PC-9 (cell line): ENCODE data around the gene CD93. TPM values are rescaled to one million over a fixed set of nuclear protein-coding genes. Genes with fewer than 3 reads are reported as not detected.

Source experiments
- BruUV-seq: library from RNA; stranded (reverse); fragments of 400-500 nt; replicated peaks from 2 replicates; lab custom pipeline; 2021; lab: Mats Ljungman, UMichigan
- CTCF ChIA-PET: fragments of 300-600 bp; sonication (Branson Sonifier 250); formaldehyde crosslinking; loops from one replicate; lab custom pipeline; 2022; ENCODE audit warnings: antibody characterized with exemption; lab: Charles Lee
- POLR2A ChIA-PET: fragments of 300-600 bp; sonication (Branson Sonifier 250); formaldehyde crosslinking; loops from one replicate; lab custom pipeline; 2022; ENCODE audit warnings: antibody characterized with exemption; ENCODE audit not compliant: unreplicated experiment; lab: Charles Lee
- DNase-seq, 2 experiments: peaks; one replicate each; pipeline versions ENCODE4 v3.0.0 to v3.0.0-alpha.2; 2015 to 2022; ENCODE audit warnings: mixed read lengths in 1 of 2
- H2AFZ ChIP-seq: fragments of 200-600 bp; sonication (generic); 2 replicates; pipeline ENCODE4 v1.8.1; 2017; ENCODE audit warnings: antibody characterized with exemption
- H3F3A ChIP-seq: fragments of 200-600 bp; sonication (generic); 2 replicates; pipeline ENCODE4 v1.8.1; 2017; ENCODE audit warnings: antibody characterized with exemption, mild to moderate bottlenecking, low read depth; ENCODE audit not compliant: insufficient read depth
- H3K27ac ChIP-seq: fragments of 200-600 bp; sonication (generic); 2 replicates; pipeline ENCODE4 v1.6.1; 2016; ENCODE audit warnings: mixed run types
- H3K27me3 ChIP-seq: fragments of 200-600 bp; sonication (generic); 2 replicates; pipeline ENCODE4 v1.6.1; 2016; ENCODE audit warnings: low read depth, mixed run types; ENCODE audit not compliant: insufficient read depth
- H3K36me3 ChIP-seq: fragments of 200-600 bp; sonication (generic); 2 replicates; pipeline ENCODE4 v1.6.1; 2016; ENCODE audit warnings: low read depth, mixed run types
- H3K4me1 ChIP-seq: fragments of 200-600 bp; sonication (generic); replicated peaks from 2 replicates; pipeline ENCODE4 v1.6.1; 2016; ENCODE audit warnings: mixed run types; ENCODE audit not compliant: insufficient read depth
- H3K4me2 ChIP-seq: fragments of 200-600 bp; sonication (generic); 2 replicates; pipeline ENCODE4 v1.6.1; 2017; ENCODE audit warnings: mixed run types
- H3K4me3 ChIP-seq: fragments of 200-600 bp; sonication (generic); 2 replicates; pipeline ENCODE4 v1.6.1; 2016; ENCODE audit warnings: mixed run types
- H3K79me2 ChIP-seq: fragments of 200-600 bp; sonication (generic); 2 replicates; pipeline ENCODE4 v1.6.1; 2017; ENCODE audit warnings: low read depth, mixed run types
- H3K9me2 ChIP-seq: fragments of 200-600 bp; sonication (generic); 2 replicates; pipeline ENCODE4 v1.8.1; 2017; ENCODE audit warnings: mild to moderate bottlenecking; ENCODE audit not compliant: insufficient read depth
- H3K9me3 ChIP-seq: fragments of 200-600 bp; sonication (generic); 2 replicates; pipeline ENCODE4 v1.8.1; 2016; ENCODE audit warnings: low read depth; ENCODE audit not compliant: insufficient read depth
- H4K20me1 ChIP-seq: fragments of 200-600 bp; sonication (generic); 2 replicates; pipeline ENCODE4 v1.8.1; 2017; ENCODE audit not compliant: insufficient read depth
- CTCF ChIP-seq: fragments of 200-600 bp; sonication (generic); conservative IDR thresholded peaks from 2 replicates; pipeline ENCODE4 v1.6.1; 2017; ENCODE audit warnings: mixed run types, antibody characterized with exemption, mild to moderate bottlenecking, moderate library complexity
- EZH2 ChIP-seq: fragments of 200-600 bp; sonication (generic); IDR thresholded peaks from 2 replicates; pipeline ENCODE4 v1.8.0; 2017; ENCODE audit warnings: antibody characterized with exemption, low read depth
- intact Hi-C: fragments of 100-400 bp; cut with micrococcal nuclease; formaldehyde crosslinking; loops from one replicate; pipeline ENCODE4 v1.10.0; 2022; ENCODE audit not compliant: unreplicated experiment
- total RNA-seq: library from RNA; stranded (reverse); gene quantifications from 2 replicates; pipeline ENCODE4 v1.2.3, GENCODE V29; 2021

CD93 gene
- total RNA-seq, 1 experiment from 2014 or later, result 0.07 TPM

- Histone ChIP-seq H3F3A (no peaks in the 10 kb centered on the region), H2AFZ (no peak overlapping the region), H3K27me3 (no peaks in the 10 kb centered on the region), H3K36me3 (no peaks in the 10 kb centered on the region), H4K20me1 (no peaks in the 10 kb centered on the region), H3K9me2 (no peaks in the 10 kb centered on the region), H3K4me1 (peaks cover 19% of the 10 kb centered on the region; the same call in 1 of the 2 replicates), H3K27ac (no peak overlapping the region), H3K4me3 (no peak overlapping the region), H3K79me2 (no peaks in the 10 kb centered on the region), H3K4me2 (no peak overlapping the region), H3K9me3 (no peaks in the 10 kb centered on the region)
- no peak for TF ChIP-seq CTCF
- TF ChIP-seq EZH2, result no peak
- no TSS peak for BruUV-seq
- DNase-seq, result no peak
- ChIA-PET CTCF (no interaction called here), POLR2A (no interaction called here)
- intact Hi-C loops, result loop anchor here (10.0 kb wide), 1 partner anchor 50 kb away; no protein-coding TSS in a partner anchor
Measured at GRCh38 chr20:23125159-23125558, 39.0 kb upstream of the CD93 start.

GRCh38 chr20:23123886-23124285 is 37.8 kb upstream of the CD93 start:
- no peak overlapping the region for H3K4me3 ChIP-seq
- H3K4me1 ChIP-seq, result peaks cover 19% of the 10 kb centered on the region; the same call in 1 of the 2 replicates
- no peak for TF ChIP-seq CTCF
- TF ChIP-seq EZH2, result no peak
- H3K9me3 ChIP-seq, result no peaks in the 10 kb centered on the region
- no peaks in the 10 kb centered on the region for H4K20me1 ChIP-seq
- ChIA-PET POLR2A (no interaction called here), CTCF (no interaction called here)
- no peak for DNase-seq
- no peak overlapping the region for H3K4me2 ChIP-seq
- no peaks in the 10 kb centered on the region for H3K36me3 ChIP-seq
- intact Hi-C loops, result loop anchor here (10.0 kb wide), 1 partner anchor 51 kb away; no protein-coding TSS in a partner anchor
- no peak overlapping the region for H3K27ac ChIP-seq
- no peaks in the 10 kb centered on the region for H3K27me3 ChIP-seq
- no peaks in the 10 kb centered on the region for H3F3A ChIP-seq
- H3K9me2 ChIP-seq, result no peaks in the 10 kb centered on the region
- BruUV-seq, result no TSS peak
- H3K79me2 ChIP-seq, result no peaks in the 10 kb centered on the region
- H2AFZ ChIP-seq, result no peak overlapping the region

GRCh38 chr20:23122796-23123655 is 36.9 kb upstream of the CD93 start:
- CTCF ChIA-PET, result no interaction called here
- H3K36me3 ChIP-seq, result no peaks in the 10 kb centered on the region
- BruUV-seq, result no TSS peak

More at GRCh38 chr20:23122796-23123655, 36.9 kb upstream of the CD93 start:
- H3K27me3 ChIP-seq, result no peaks in the 10 kb centered on the region
- intact Hi-C loops, result loop anchor here (10.0 kb wide), 1 partner anchor 52 kb away; no protein-coding TSS in a partner anchor
- peaks cover 19% of the 10 kb centered on the region; the same call in 1 of the 2 replicates for H3K4me1 ChIP-seq
- no peaks in the 10 kb centered on the region for H3F3A ChIP-seq
- no peak overlapping the region for H2AFZ ChIP-seq
- no peaks in the 10 kb centered on the region for H3K9me2 ChIP-seq
- POLR2A ChIA-PET, result no interaction called here
- no peaks in the 10 kb centered on the region for H3K79me2 ChIP-seq
- H3K27ac ChIP-seq, result no peak overlapping the region
- no peak overlapping the region for H3K4me3 ChIP-seq
- H3K9me3 ChIP-seq, result no peaks in the 10 kb centered on the region
- no peak for DNase-seq
- TF ChIP-seq EZH2, result no peak
- no peak for TF ChIP-seq CTCF
- no peak overlapping the region for H3K4me2 ChIP-seq
- no peaks in the 10 kb centered on the region for H4K20me1 ChIP-seq
